ENCODE data around the gene SLC1A5.
A peak's percentile ranks its signal among the peaks of the same experiment; 100 is the strongest.
"Not testable (repeated sequence)": the region's sequence is repeated elsewhere in the genome, so short reads cannot be mapped to it uniquely, and the experiment has no call there.

The SLC1A5 gene

DNA sequence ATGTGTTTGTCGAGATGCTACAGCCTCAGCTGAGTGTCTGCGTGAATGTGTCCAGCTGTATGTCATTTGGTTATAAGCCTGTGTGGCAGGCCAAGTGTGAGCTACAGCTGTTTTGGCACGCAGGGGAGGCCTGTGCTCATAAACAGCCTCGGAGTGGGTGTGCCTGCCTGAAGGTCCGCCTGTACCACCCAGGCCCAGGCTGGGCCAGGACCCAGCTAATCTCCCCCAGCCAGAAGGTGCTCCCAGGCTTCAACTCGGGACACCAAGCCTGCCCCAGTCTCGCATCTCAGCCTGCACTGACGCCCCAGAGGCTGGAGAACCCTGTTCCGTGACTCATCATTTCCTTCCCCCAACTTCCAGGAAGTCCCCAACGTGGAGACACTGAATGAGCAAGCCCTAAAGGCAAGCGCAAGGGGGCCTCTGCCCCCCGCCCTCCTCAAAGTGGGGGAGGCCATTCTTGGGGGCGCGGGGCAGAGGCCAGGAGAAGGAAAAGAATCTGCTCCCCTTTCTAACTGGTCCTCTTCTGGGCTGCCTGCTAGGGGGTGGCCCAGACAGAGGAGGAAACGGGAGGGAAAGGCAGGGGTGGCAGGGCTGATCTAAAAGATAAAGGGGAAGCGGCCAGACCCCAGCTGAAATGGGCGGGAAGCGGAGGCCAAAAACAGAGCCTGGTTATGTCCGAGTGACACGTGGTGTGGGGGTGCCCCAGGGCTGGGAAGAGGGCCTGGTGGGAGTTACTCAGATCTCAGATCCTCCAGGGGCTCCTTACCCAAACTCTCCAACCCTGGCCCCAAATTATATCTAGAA, 2.0 kb downstream of the SLC1A5 start:
- TF ChIP-seq, protein P1, sequence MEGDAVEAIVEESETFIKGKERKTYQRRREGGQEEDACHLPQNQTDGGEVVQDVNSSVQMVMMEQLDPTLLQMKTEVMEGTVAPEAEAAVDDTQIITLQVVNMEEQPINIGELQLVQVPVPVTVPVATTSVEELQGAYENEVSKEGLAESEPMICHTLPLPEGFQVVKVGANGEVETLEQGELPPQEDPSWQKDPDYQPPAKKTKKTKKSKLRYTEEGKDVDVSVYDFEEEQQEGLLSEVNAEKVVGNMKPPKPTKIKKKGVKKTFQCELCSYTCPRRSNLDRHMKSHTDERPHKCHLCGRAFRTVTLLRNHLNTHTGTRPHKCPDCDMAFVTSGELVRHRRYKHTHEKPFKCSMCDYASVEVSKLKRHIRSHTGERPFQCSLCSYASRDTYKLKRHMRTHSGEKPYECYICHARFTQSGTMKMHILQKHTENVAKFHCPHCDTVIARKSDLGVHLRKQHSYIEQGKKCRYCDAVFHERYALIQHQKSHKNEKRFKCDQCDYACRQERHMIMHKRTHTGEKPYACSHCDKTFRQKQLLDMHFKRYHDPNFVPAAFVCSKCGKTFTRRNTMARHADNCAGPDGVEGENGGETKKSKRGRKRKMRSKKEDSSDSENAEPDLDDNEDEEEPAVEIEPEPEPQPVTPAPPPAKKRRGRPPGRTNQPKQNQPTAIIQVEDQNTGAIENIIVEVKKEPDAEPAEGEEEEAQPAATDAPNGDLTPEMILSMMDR (conservative IDR thresholded peaks at IDR 0.05; ENCODE audit: low read depth, low read length), result no peak
- peak; percentile 65 for DNase-seq (ENCODE audit: low read depth)
- peak overlapping the region; percentile 86 for H3K4me3 ChIP-seq (ENCODE audit: low read depth, low read length)

DNA sequence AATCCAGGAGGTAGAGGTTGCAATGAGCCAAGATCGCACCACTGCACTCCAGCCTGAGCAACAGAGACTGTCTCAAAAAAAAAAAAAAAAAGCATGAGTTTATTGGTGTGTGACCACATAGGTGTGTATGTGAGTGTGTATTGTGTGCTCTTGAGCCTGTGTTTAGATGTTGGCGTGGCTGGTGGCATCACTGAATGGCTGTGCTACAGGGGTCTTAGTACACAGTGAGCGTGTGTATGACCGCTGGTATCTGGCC, 2.5 kb downstream of the SLC1A5 start:
- peak overlapping the region; percentile 86 for H3K4me3 ChIP-seq (ENCODE audit: low read depth, low read length)
- DNase-seq (ENCODE audit: low read depth), result no peak
- TF ChIP-seq, protein P1 (conservative IDR thresholded peaks at IDR 0.05; ENCODE audit: low read depth, low read length), result no peak

DNA sequence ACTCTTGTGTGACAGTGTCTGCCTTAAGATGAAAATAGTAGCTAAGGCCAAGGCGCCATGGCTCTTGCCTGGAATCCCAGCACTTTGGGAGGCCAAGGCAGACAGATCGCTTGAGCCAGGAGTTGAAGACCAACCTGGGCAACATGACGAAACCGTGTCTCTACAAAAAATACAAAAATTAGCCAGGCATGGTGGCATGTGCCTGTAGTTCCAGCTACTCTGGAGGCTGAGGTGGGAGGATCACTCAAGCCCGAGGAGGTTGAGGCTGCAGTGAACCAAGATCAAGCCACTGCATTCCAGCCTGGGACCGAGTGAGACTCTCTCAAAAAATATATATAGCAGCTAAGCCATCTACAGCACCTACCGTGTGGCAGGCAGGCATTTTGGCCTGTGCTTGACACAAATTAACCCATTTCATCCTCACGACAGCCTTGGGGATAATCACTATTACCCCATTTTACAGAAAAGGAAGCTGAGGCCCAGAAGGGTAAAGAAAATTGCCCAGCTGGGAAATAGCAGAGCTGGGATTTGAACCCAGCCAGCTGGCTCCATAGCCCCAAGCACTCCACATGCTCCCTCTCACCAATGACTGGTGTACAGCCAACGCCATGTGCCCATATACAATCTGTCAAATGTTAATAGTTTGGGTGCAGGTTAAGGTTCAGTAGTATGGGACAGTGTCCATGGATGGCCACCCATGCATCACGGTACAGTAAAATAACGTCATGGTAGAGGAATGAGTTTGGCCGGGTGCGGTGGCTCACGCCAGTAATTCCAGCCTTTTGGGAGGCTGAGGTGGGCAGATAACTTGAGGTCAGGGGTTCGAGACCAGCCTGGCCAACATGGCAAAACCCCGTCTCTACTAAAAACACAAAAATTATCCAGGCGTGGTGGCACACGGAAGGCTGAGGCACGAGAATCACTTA, 3.1 kb downstream of the SLC1A5 start:
- peak overlapping the region; percentile 86 for H3K4me3 ChIP-seq (ENCODE audit: low read depth, low read length)
- TF ChIP-seq, protein P1 (conservative IDR thresholded peaks at IDR 0.05; ENCODE audit: low read depth, low read length), result no peak
- DNase-seq (ENCODE audit: low read depth), result peak; percentile 9

DNA sequence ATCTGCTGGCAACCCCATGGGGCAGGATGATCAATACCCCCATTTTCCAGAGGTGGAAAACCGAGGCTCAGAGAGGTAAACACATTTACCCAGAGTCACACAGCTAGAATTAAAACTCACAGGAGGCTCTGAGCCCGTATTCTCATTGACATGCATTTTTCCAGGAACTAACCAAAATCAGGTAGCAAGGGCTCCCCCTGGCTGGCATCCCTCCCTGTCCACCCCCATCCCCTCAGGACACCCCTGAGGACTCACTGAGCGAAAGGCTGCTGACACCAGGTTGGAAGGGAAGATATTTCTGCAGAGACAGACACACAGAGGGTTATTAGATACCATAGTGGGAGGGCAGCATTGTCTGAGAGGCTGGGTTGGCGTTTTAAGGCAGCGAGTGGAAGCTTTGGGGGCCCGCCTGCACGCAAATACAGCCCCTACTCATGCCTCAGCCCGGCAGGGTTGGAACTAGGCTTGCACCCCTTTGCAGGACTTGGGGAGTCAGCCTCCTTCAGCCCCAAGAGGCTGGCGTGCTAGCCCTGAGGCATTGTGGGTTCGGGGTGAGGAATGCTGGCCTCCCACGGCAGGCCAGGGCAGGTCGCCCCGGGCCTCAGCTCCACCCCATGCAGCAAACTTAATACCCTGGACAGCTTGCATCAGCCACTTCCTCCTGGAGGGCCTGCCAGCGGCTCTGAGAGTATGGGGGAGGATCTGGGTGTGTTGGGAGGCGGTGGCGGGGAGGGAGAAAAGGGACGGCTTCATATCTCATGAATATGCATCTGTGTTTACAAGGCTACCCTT, 3.9 kb downstream of the SLC1A5 start:
- TF ChIP-seq, protein P1 (conservative IDR thresholded peaks at IDR 0.05; ENCODE audit: low read depth, low read length), result peak; percentile 64
- DNase-seq (ENCODE audit: low read depth), result peak; percentile 93
- H3K4me3 ChIP-seq (ENCODE audit: low read depth, low read length), result peak overlapping the region; percentile 86

DNA sequence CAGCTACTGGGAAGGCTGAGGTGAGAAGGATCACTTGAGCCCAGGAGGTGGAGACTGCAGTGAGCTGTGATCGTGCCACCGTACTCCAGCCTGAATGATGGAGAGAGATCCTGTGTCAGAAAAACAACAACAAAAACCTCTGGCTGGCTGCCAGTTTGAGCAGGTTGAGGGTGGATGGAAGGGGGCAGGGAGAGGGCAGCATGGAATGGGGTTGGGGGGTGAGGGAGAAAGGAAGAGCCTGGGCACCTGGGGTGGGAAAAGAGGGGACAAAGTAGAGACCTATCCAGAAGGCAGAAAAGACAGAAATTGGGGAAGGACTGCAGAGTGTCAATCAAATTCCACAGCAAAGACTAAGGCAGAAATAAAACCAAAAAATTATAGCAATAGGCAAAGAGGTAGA, 4.7 kb downstream of the SLC1A5 start:
- peak overlapping the region; percentile 86 for H3K4me3 ChIP-seq (ENCODE audit: low read depth, low read length)
- DNase-seq (ENCODE audit: low read depth), result no peak
- TF ChIP-seq, protein P1 (conservative IDR thresholded peaks at IDR 0.05; ENCODE audit: low read depth, low read length), result no peak

DNA sequence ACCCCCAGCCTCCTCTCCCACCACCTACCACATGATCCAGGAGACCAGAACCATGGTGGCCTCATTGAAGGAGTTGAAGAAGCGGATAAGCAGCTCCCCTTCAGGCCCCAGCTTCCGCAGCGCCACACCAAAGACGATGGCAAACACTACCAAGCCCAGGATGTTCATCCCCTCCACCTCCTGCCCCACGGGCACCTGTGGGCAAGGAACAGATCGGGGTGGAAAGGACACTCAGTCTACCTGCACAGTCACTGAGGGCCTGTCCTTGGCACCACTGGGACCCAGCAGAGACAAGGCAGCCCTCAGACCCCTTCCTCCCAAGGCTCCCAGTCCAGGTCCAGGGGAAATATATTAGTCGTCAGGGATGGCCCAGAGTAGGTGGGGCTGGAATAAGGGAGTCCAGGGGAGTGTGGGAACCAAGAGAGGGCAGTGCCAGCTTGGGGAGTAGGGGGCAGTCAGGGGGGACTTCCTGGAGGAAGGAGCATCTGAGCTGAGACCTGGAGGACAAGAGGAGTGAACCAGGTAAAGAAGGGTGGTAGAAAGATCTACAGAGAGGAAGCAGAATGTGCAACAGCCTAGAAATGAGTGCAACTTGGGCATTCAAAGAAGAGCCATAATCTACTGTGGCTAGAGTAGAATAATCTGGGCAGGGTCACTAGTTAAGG, 5.9 kb downstream of the SLC1A5 start:
- TF ChIP-seq, protein P1 (conservative IDR thresholded peaks at IDR 0.05; ENCODE audit: low read depth, low read length), result no peak
- no peak overlapping the region for H3K4me3 ChIP-seq (ENCODE audit: low read depth, low read length)
- DNase-seq (ENCODE audit: low read depth), result no peak

DNA sequence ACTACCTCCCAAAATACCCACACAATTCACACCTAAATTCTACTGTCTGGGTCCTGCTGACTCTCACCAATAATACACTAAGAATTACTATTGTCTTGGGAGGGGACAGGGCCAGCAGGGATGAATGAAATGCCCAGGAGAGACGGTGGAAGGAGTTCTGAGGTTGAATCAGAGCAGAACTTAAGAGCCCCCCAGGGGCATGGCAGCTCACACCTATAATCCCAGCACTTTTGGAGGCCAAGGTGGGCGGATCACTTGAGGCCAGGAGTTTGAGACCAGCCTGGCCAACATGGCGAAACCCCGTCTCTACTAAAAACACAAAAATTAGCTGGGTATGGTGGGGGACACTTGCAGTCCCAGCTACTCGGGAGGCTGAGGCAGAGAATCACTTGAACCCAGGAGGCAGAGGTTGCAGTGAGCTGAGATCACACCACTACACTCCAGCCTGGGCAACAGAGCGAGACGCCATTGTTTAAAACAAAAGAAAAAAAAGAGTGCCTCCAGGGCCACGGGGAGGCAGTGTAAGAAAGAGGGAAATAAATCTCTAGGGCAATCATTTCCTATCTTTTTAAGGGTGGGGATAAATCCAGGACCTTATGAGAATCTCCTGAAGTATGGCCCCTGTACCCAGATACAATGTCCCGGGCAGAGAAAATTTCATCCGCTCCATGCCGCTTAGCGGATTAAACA, 10.3 kb downstream of the SLC1A5 start:
- not testable (repeated sequence) for DNase-seq (ENCODE audit: low read depth); H3K4me3 ChIP-seq (ENCODE audit: low read depth, low read length)

All from choroid plexus epithelial cell (primary cell).